GM12891 (cell line): ENCODE measurements around the gene ATP11A.

ENCODE experiments used
- POLR2A ChIP-seq: IDR thresholded peaks from 2 replicates; pipeline ENCODE4 v1.6.1; 2011; ENCODE audit warnings: low read depth, low read length, control low read depth
- POLR2AphosphoS5 ChIP-seq: IDR thresholded peaks from 2 replicates; pipeline ENCODE4 v1.6.1; 2011; ENCODE audit warnings: low read depth, low read length, control low read depth
- POU2F2 ChIP-seq: IDR thresholded peaks from 2 replicates; pipeline ENCODE4 v1.6.1; 2011; ENCODE audit warnings: low read depth, mild to moderate bottlenecking, control low read depth, low read length, moderate library complexity
- SPI1 ChIP-seq: IDR thresholded peaks from 2 replicates; pipeline ENCODE4 v1.6.1; 2011; ENCODE audit warnings: low read depth, low read length, control low read depth
- TAF1 ChIP-seq: IDR thresholded peaks from 2 replicates; pipeline ENCODE4 v1.6.1; 2011; ENCODE audit warnings: low read depth, low read length, control low read depth

GRCh38 chr13:112785483-112785856, 95.6 kb downstream of the ATP11A start:
- TF ChIP-seq POLR2A, result no peak
- TF ChIP-seq POLR2AphosphoS5, result no peak
- no peak for TF ChIP-seq TAF1
- TF ChIP-seq SPI1, result no peak
- no peak for TF ChIP-seq POU2F2
